PC-3 (cell line): Measurements from ENCODE around the gene STX1B.

Experiments used
- EZH2 ChIP-seq: fragments of 300-600 bp; sonication (generic); IDR thresholded peaks from one replicate; pipeline ENCODE4 v1.6.1; 2017; ENCODE audit warnings: antibody characterized with exemption, mild to moderate bottlenecking, low read length; ENCODE audit not compliant: unreplicated experiment
- TF ChIP-seq, protein P1 (sequence below): fragments of 300-600 bp; sonication (generic); conservative IDR thresholded peaks from 2 replicates; pipeline ENCODE4 v1.5.1; 2017; ENCODE audit warnings: antibody characterized with exemption, low read depth, mild to moderate bottlenecking, low read length

DNA sequence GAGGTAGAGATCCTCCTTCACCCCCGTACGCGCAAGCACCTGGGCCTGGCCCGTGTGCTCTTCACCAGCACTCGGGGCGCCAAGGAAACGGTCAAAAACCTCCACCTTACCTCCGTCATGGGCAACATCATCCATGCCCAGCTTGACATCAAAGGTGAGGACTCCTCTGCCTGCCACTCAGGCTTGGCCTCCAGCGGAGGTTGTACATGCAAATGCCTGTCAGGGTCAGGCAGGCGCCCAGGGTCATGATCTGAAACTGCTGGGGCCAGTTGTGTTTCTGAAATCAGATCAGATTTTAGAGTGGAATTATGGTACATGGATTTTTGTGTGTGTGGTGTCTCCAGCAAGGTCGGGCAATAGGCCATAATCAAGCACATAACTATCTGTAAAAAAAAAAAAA lies 49.1 kb downstream of the STX1B start:
- TF ChIP-seq, protein P1, sequence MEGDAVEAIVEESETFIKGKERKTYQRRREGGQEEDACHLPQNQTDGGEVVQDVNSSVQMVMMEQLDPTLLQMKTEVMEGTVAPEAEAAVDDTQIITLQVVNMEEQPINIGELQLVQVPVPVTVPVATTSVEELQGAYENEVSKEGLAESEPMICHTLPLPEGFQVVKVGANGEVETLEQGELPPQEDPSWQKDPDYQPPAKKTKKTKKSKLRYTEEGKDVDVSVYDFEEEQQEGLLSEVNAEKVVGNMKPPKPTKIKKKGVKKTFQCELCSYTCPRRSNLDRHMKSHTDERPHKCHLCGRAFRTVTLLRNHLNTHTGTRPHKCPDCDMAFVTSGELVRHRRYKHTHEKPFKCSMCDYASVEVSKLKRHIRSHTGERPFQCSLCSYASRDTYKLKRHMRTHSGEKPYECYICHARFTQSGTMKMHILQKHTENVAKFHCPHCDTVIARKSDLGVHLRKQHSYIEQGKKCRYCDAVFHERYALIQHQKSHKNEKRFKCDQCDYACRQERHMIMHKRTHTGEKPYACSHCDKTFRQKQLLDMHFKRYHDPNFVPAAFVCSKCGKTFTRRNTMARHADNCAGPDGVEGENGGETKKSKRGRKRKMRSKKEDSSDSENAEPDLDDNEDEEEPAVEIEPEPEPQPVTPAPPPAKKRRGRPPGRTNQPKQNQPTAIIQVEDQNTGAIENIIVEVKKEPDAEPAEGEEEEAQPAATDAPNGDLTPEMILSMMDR, result no peak
- TF ChIP-seq EZH2, result no peak
